ENCODE data around the gene UGT3A2.

GRCh38 chr5:36059571-36060419 is 6.9 kb downstream of the UGT3A2 start:
- TF ChIP-seq, protein P1, sequence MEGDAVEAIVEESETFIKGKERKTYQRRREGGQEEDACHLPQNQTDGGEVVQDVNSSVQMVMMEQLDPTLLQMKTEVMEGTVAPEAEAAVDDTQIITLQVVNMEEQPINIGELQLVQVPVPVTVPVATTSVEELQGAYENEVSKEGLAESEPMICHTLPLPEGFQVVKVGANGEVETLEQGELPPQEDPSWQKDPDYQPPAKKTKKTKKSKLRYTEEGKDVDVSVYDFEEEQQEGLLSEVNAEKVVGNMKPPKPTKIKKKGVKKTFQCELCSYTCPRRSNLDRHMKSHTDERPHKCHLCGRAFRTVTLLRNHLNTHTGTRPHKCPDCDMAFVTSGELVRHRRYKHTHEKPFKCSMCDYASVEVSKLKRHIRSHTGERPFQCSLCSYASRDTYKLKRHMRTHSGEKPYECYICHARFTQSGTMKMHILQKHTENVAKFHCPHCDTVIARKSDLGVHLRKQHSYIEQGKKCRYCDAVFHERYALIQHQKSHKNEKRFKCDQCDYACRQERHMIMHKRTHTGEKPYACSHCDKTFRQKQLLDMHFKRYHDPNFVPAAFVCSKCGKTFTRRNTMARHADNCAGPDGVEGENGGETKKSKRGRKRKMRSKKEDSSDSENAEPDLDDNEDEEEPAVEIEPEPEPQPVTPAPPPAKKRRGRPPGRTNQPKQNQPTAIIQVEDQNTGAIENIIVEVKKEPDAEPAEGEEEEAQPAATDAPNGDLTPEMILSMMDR (conservative IDR thresholded peaks at IDR 0.05), result no peak
- TF ChIP-seq EZH2 (IDR thresholded peaks at IDR 0.05; ENCODE audit: low read depth), result no peak
